Lung (tissue), 12 donors: ENCODE measurements around the gene DDX60. TPM values are rescaled to one million over a fixed set of nuclear protein-coding genes. Genes with fewer than 3 reads are reported as not detected.
"Not testable (repeated sequence)": the region's sequence is repeated elsewhere in the genome, so short reads cannot be mapped to it uniquely, and the experiment has no call there.

Experiments
- ATAC-seq: fragments of 200-7000 bp; cut with Tn5 transposase; one replicate; pipeline ENCODE4 v1.9.1; 2020; ENCODE audit warnings: moderate number of reproducible peaks; ENCODE audit not compliant: insufficient read depth, low FRiP score
- DNase-seq, 3 donors: peaks; one replicate each; pipeline ENCODE4 v3.0.0-alpha.2; 2013 to 2017
- H3K27ac ChIP-seq, 2 donors: one replicate each; pipeline ENCODE4 v1.5.1; 2013; ENCODE audit warnings: mild to moderate bottlenecking in 2 of 2, moderate library complexity in 2 of 2, control low read depth in 1 of 2, inconsistent platforms in 1 of 2, low read depth in 1 of 2, low read length in 1 of 2
- H3K27me3 ChIP-seq, 3 donors: one replicate each; pipeline ENCODE4 v1.5.1; 2013; ENCODE audit warnings: low read length in 2 of 3; ENCODE audit not compliant: control insufficient read depth in 3 of 3, insufficient read depth in 3 of 3
- H3K36me3 ChIP-seq, 4 donors: one replicate each; pipeline ENCODE4 v1.5.1; 2013; ENCODE audit warnings: low read length in 4 of 4, mild to moderate bottlenecking in 1 of 4, moderate library complexity in 1 of 4; ENCODE audit not compliant: control insufficient read depth in 4 of 4, insufficient read depth in 4 of 4
- H3K4me1 ChIP-seq, 5 donors: one replicate each; pipeline ENCODE4 v1.5.1; 2013; ENCODE audit warnings: low read length in 5 of 5, mild to moderate bottlenecking in 2 of 5, moderate library complexity in 1 of 5; ENCODE audit not compliant: control insufficient read depth in 5 of 5, insufficient read depth in 5 of 5
- H3K4me3 ChIP-seq: one replicate; pipeline ENCODE4 v1.5.1; 2013; ENCODE audit warnings: mild to moderate bottlenecking, control low read depth, moderate library complexity
- H3K9ac ChIP-seq, 2 donors: one replicate each; pipeline ENCODE4 v1.5.1; 2013; ENCODE audit warnings: low read length in 2 of 2, control low read depth in 1 of 2; ENCODE audit not compliant: insufficient read depth in 1 of 2
- H3K9me3 ChIP-seq, 4 donors: one replicate each; pipeline ENCODE4 v1.5.1; 2013; ENCODE audit warnings: low read length in 3 of 4, mild to moderate bottlenecking in 1 of 4, moderate library complexity in 1 of 4; ENCODE audit not compliant: control insufficient read depth in 4 of 4, insufficient read depth in 3 of 4
- CTCF ChIP-seq: IDR thresholded peaks from 2 replicates; pipeline ENCODE4 v1.5.1; 2012; ENCODE audit warnings: mild to moderate bottlenecking; ENCODE audit errors: control extremely low read depth, extremely low read depth
- whole genome bisulfite sequencing, 2 donors: extraction: QIAGEN DNeasy Blood & Tissue Kit; methylation state at CpG; one replicate each; pipeline ENCODE4 v1.1.7; 2013; 5-methylcytosine and 5-hydroxymethylcytosine counted together
- polyA plus RNA-seq, 2 donors: library from polyadenylated mRNA; stranded (reverse); fragments of 200-250 nt; gene quantifications; one replicate each; pipeline ENCODE4 v1.2.1, GENCODE V29; 2013
- total RNA-seq, 2 donors: library from RNA; depleted of rRNA in 1 of 2; stranded (reverse); fragments of >200 nt in 1 of 2; gene quantifications; one replicate each; pipeline ENCODE4 v1.2.1, GENCODE V29; 2014 to 2021
- donor health status: control.
- donor health status: control.
- donor health status: Bipolar disorder and iron deficiency.
- donor health status: healthy.
- donor health status: DM: yes; HTN: yes; CAD: no.

DDX60 gene
- total and polyA plus RNA-seq, 4 donors, result 2.6 to 47.0 (median 14.6) TPM

GRCh38 chr4:168293386-168293975, 25.1 kb downstream of the DDX60 start:
- peaks cover 5 to 27% (median 12%) of the 10 kb centered on the region in 4 donors for H3K36me3 ChIP-seq
- TF ChIP-seq CTCF, result no peak
- H3K4me1 ChIP-seq, result no peaks in the 10 kb centered on the region
- ATAC-seq (no peak), DNase-seq (no peak)
- no peak overlapping the region for H3K27ac ChIP-seq
- no peak overlapping the region for H3K4me3 ChIP-seq
- WGBS, 2 donors, result 97 to 98% methylated on average over 3 of the region's 3 CpGs
- H3K9me3 ChIP-seq, result no peaks in the 10 kb centered on the region
- H3K9ac ChIP-seq, result no peak overlapping the region
- no peaks in the 10 kb centered on the region for H3K27me3 ChIP-seq

GRCh38 chr4:168291242-168291641, 27.3 kb downstream of the DDX60 start:
- WGBS, 2 donors, result 90 to 98% methylated on average over 1 of the region's 1 CpG
- H3K36me3 ChIP-seq, result peaks cover 5 to 21% (median 13%) of the 10 kb centered on the region in 4 donors
- ATAC-seq (no peak), DNase-seq (no peak)
- H3K27me3 ChIP-seq, result no peaks in the 10 kb centered on the region
- no peaks in the 10 kb centered on the region for H3K4me1 ChIP-seq
- no peak overlapping the region for H3K9ac ChIP-seq
- no peak overlapping the region for H3K27ac ChIP-seq
- no peaks in the 10 kb centered on the region for H3K9me3 ChIP-seq
- H3K4me3 ChIP-seq, result no peak overlapping the region
- no peak for TF ChIP-seq CTCF

- not testable (repeated sequence) for ATAC-seq, H3K4me3 ChIP-seq, DNase-seq, H3K27ac ChIP-seq, H3K9me3 ChIP-seq, H3K4me1 ChIP-seq, H3K27me3 ChIP-seq, H3K9ac ChIP-seq
- 93 to 94% methylated on average over 1 of the region's 1 CpG for WGBS, 2 donors
- peaks cover 0 to 11% (median 5%) of the 10 kb centered on the region in 4 donors for H3K36me3 ChIP-seq
Observed at GRCh38 chr4:168285850-168286249, 32.7 kb downstream of the DDX60 start.

- no peak overlapping the region for H3K4me3 ChIP-seq
- WGBS, 2 donors, result 65 to 75% methylated on average over 2 of the region's 2 CpGs
Observed at GRCh38 chr4:168279556-168279955, 39.0 kb downstream of the DDX60 start.

More at GRCh38 chr4:168279556-168279955, 39.0 kb downstream of the DDX60 start:
- no peaks in the 10 kb centered on the region for H3K4me1 ChIP-seq
- peaks cover 10 to 22% (median 13%) of the 10 kb centered on the region in 4 donors for H3K36me3 ChIP-seq
- no peaks in the 10 kb centered on the region for H3K27me3 ChIP-seq
- no peaks in the 10 kb centered on the region for H3K9me3 ChIP-seq
- no peak overlapping the region for H3K9ac ChIP-seq
- ATAC-seq, result no peak
- DNase-seq, result no peak
- H3K27ac ChIP-seq, result no peak overlapping the region
- no peak for TF ChIP-seq CTCF
